ENCODE measurements around the gene KCNQ5.

The KCNQ5 gene

GRCh38 chr6:73123632-73124329, 501.9 kb downstream of the KCNQ5 start:
- H3K4me3 ChIP-seq (ENCODE audit: low read depth, low read length): no peak overlapping the region
- POLR2A ChIA-PET: no interaction called here
- no peak overlapping the region for H3K27ac ChIP-seq (ENCODE audit: extremely low read depth, low read depth, low read length)
- H3K9me3 ChIP-seq (ENCODE audit: control insufficient read depth, insufficient read depth, low read depth, low read length): no peaks in the 10 kb centered on the region
- no peaks in the 10 kb centered on the region for H3K4me1 ChIP-seq (ENCODE audit: control insufficient read depth, insufficient read depth, low read length)
- H3K36me3 ChIP-seq (ENCODE audit: control insufficient read depth in 2 of 2, insufficient read depth in 1 of 2, low read length in 2 of 2): no peaks in the 10 kb centered on the region
- TF ChIP-seq BCL11A (tag by site-specific recombination; IDR thresholded peaks at IDR 0.05; ENCODE audit: low read depth) (no peak), ZXDB (tag by site-specific recombination; IDR thresholded peaks at IDR 0.05) (no peak), ZNF624 (tag by site-specific recombination; IDR thresholded peaks at IDR 0.05) (no peak), PRDM10 (tag by site-specific recombination; IDR thresholded peaks at IDR 0.05) (no peak), ZNF2 (tag by site-specific recombination; IDR thresholded peaks at IDR 0.05) (no peak), ZNF274 (IDR thresholded peaks at IDR 0.05; ENCODE audit: low read length) (no peak), ZNF274 (tag by site-specific recombination; IDR thresholded peaks at IDR 0.05; ENCODE audit: borderline replicate concordance) (no peak), ZNF580 (tag by site-specific recombination; IDR thresholded peaks at IDR 0.05) (no peak), ZSCAN18 (tag by site-specific recombination; IDR thresholded peaks at IDR 0.05) (no peak), ZNF398 (tag by site-specific recombination; IDR thresholded peaks at IDR 0.05) (no peak), ZSCAN16 (tag by site-specific recombination; IDR thresholded peaks at IDR 0.05) (no peak), ZNF114 (tag by site-specific recombination; IDR thresholded peaks at IDR 0.05) (no peak), ZNF548 (tag by site-specific recombination; IDR thresholded peaks at IDR 0.05) (no peak), KLF1 (tag by site-specific recombination; IDR thresholded peaks at IDR 0.05) (no peak), ZNF544 (tag by site-specific recombination; IDR thresholded peaks at IDR 0.05) (no peak), ZNF16 (tag by site-specific recombination; IDR thresholded peaks at IDR 0.05; ENCODE audit: low read depth) (no peak), ZSCAN5A (tag by site-specific recombination; IDR thresholded peaks at IDR 0.05) (no peak)
- CTCF ChIA-PET: interaction anchor here (0.6 to 1.4 kb wide), 3 partner anchors 203 to 508 kb away, joined by 3 to 8 read pairs (median 3); no protein-coding TSS in a partner anchor

All from HEK293 (cell line).